Liver (tissue), 3 donors: ENCODE results near the gene SGPL1.

Experiments used
- CTCF ChIP-seq: fragments of 150-350 bp; IDR thresholded peaks from 2 replicates; pipeline ENCODE4 v1.5.1; 2017; ENCODE audit warnings: improper control_type of control experiment, low read depth, low read length; ENCODE audit not compliant: missing input control
- EGR1 ChIP-seq, 2 donors: IDR thresholded peaks; 2 replicates each; pipeline ENCODE4 v1.6.1; 2016 to 2018; ENCODE audit warnings: antibody characterized with exemption in 2 of 2, low read depth in 2 of 2
- donor health status: healthy.
- donor health status: healthy.

- TF ChIP-seq CTCF, result no peak
- TF ChIP-seq EGR1 (IDR thresholded peaks at IDR 0.05; ENCODE audit: low read depth in 2 of 2), result no peak
Measured at GRCh38 chr10:70850097-70850496, 34.3 kb downstream of the SGPL1 start.
